A549 (cell line): ENCODE measurements around the gene PPP2R2C.

Experiments used
- EP300 ChIP-seq, 2 experiments: fragments of >200 bp; sonication (Bioruptor Twin); formaldehyde crosslinking; IDR thresholded peaks; 2 replicates in 1 of 2; 3 replicates in 1 of 2; pipeline ENCODE4 v1.6.1; 2016 to 2017
- ESRRA ChIP-seq: fragments of 150-350 bp; IDR thresholded peaks from 2 replicates; pipeline ENCODE4 v1.6.1; 2014; ENCODE audit warnings: mild to moderate bottlenecking, low read length, borderline replicate concordance
- POLR2A ChIP-seq: IDR thresholded peaks from 2 replicates; pipeline ENCODE4 v1.6.1; 2012; ENCODE audit warnings: mild to moderate bottlenecking, low read length
- RAD21 ChIP-seq, 2 experiments: fragments of >200 bp in 1 of 2; sonication (Bioruptor Twin) in 1 of 2; formaldehyde crosslinking in 1 of 2; IDR thresholded peaks in 1 of 2; conservative IDR thresholded peaks in 1 of 2; 2 replicates in 1 of 2; 3 replicates in 1 of 2; pipeline ENCODE4 v1.6.1; 2012 to 2018; ENCODE audit warnings: inconsistent platforms in 1 of 2
- TF ChIP-seq, protein P1 (sequence below): fragments of >200 bp; sonication (Bioruptor Twin); formaldehyde crosslinking; IDR thresholded peaks from 3 replicates; pipeline ENCODE4 v1.5.1; 2016
- TF ChIP-seq, protein P2 (sequence below): fragments of 450-650 bp; IDR thresholded peaks from 2 replicates; pipeline ENCODE4 v1.6.1; 2014; ENCODE audit warnings: antibody characterized with exemption
- TF ChIP-seq, protein P3 (sequence below): IDR thresholded peaks from 2 replicates; pipeline ENCODE4 v1.6.1; 2012

DNA sequence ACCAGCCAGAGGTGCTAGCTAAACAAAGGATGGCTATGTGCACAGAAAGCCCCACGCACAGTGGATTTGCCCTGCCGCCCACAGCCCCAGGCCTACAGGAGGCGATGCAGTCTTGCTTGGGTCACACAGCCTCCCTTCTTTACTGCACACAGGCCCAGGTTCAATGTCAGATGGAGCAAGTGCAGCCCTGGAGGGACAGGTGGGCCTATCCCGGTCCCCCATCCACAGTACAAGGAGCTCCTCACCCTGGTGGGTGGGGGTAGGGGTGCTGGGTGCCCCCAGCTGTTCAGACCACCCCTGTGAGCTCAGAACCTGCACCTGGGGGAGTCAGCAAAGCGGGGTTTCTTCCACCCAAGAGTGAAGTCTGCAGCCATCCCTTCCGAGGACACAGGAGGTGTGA is 114.9 kb downstream of the PPP2R2C start:
- TF ChIP-seq, protein P1, sequence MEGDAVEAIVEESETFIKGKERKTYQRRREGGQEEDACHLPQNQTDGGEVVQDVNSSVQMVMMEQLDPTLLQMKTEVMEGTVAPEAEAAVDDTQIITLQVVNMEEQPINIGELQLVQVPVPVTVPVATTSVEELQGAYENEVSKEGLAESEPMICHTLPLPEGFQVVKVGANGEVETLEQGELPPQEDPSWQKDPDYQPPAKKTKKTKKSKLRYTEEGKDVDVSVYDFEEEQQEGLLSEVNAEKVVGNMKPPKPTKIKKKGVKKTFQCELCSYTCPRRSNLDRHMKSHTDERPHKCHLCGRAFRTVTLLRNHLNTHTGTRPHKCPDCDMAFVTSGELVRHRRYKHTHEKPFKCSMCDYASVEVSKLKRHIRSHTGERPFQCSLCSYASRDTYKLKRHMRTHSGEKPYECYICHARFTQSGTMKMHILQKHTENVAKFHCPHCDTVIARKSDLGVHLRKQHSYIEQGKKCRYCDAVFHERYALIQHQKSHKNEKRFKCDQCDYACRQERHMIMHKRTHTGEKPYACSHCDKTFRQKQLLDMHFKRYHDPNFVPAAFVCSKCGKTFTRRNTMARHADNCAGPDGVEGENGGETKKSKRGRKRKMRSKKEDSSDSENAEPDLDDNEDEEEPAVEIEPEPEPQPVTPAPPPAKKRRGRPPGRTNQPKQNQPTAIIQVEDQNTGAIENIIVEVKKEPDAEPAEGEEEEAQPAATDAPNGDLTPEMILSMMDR = no peak
- TF ChIP-seq, protein P2, sequence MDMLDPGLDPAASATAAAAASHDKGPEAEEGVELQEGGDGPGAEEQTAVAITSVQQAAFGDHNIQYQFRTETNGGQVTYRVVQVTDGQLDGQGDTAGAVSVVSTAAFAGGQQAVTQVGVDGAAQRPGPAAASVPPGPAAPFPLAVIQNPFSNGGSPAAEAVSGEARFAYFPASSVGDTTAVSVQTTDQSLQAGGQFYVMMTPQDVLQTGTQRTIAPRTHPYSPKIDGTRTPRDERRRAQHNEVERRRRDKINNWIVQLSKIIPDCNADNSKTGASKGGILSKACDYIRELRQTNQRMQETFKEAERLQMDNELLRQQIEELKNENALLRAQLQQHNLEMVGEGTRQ = no peak
- TF ChIP-seq ESRRA (no peak), EP300 (IDR thresholded peaks at IDR 0.05) (no peak), POLR2A (no peak), RAD21 (conservative IDR thresholded peaks at IDR 0.05 in 1 of 2, IDR thresholded peaks at IDR 0.05 in 1 of 2) (no peak)
- TF ChIP-seq, protein P3, sequence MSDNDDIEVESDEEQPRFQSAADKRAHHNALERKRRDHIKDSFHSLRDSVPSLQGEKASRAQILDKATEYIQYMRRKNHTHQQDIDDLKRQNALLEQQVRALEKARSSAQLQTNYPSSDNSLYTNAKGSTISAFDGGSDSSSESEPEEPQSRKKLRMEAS = no peak
